CD4-positive, alpha-beta memory T cell (primary cell): ENCODE measurements around the gene PDIA2. TPM values are rescaled to one million over a fixed set of nuclear protein-coding genes. Genes with fewer than 3 reads are reported as not detected.
A peak's percentile ranks its signal among the peaks of the same experiment; 100 is the strongest.

Experiments used
- CTCF ChIA-PET: fragments of 350-600 bp; sonication (Branson Sonifier 250); formaldehyde crosslinking; loops from one replicate; lab custom pipeline; 2021; ENCODE audit warnings: inconsistent platforms; ENCODE audit not compliant: partially characterized antibody; lab: Charles Lee
- POLR2A ChIA-PET: fragments of 350-600 bp; sonication (Branson Sonifier 250); formaldehyde crosslinking; loops from one replicate; lab custom pipeline; 2021; ENCODE audit not compliant: partially characterized antibody; lab: Charles Lee
- DNase-seq, 5 donors: peaks; one replicate each; pipeline versions ENCODE4 v3.0.0 to v3.0.0-alpha.2; 2020 to 2022; ENCODE audit warnings: mixed read lengths in 1 of 5
- H3K27ac ChIP-seq: one replicate; pipeline ENCODE4 v1.7.0; 2013; ENCODE audit warnings: low read depth, low read length
- H3K27me3 ChIP-seq: 2 replicates; pipeline ENCODE4 v1.7.0; 2013; ENCODE audit warnings: mild to moderate bottlenecking, low read length, moderate library complexity; ENCODE audit not compliant: insufficient read depth
- H3K36me3 ChIP-seq: 2 replicates; pipeline ENCODE4 v1.7.0; 2013; ENCODE audit warnings: mild to moderate bottlenecking, low read length, moderate library complexity; ENCODE audit not compliant: insufficient read depth
- H3K4me1 ChIP-seq: 2 replicates; pipeline ENCODE4 v1.7.0; 2013; ENCODE audit warnings: mild to moderate bottlenecking, low read length, moderate library complexity; ENCODE audit not compliant: insufficient read depth
- H3K4me3 ChIP-seq, 2 donors: one replicate each; pipeline ENCODE4 v1.7.0; 2013; ENCODE audit warnings: low read length in 2 of 2, mild to moderate bottlenecking in 1 of 2
- H3K9me3 ChIP-seq, 2 donors: one replicate each; pipeline ENCODE4 v1.7.0; 2013; ENCODE audit warnings: low read length in 2 of 2, control low read depth in 1 of 2; ENCODE audit not compliant: control insufficient read depth in 1 of 2
- H3K27ac Mint-ChIP-seq, 7 donors: one replicate each; pipeline ENCODE4 v1.8.0; 2020 to 2021; ENCODE audit warnings: mixed read lengths in 7 of 7, mild to moderate bottlenecking in 6 of 7, inconsistent platforms in 3 of 7, moderate library complexity in 3 of 7
- H3K27me3 Mint-ChIP-seq, 2 donors: one replicate each; pipeline ENCODE4 v1.8.0; 2020 to 2021; ENCODE audit warnings: mixed read lengths in 2 of 2
- H3K36me3 Mint-ChIP-seq, 2 donors: one replicate each; pipeline ENCODE4 v1.8.0; 2020 to 2021; ENCODE audit warnings: mixed read lengths in 2 of 2, inconsistent platforms in 1 of 2, mild to moderate bottlenecking in 1 of 2
- H3K4me1 Mint-ChIP-seq, 4 donors: one replicate each; pipeline ENCODE4 v1.8.0; 2020 to 2021; ENCODE audit warnings: mixed read lengths in 4 of 4, mild to moderate bottlenecking in 1 of 4
- H3K4me3 Mint-ChIP-seq, 8 donors: one replicate each; pipeline ENCODE4 v1.8.0; 2020 to 2021; ENCODE audit warnings: mixed read lengths in 8 of 8, mild to moderate bottlenecking in 7 of 8, moderate library complexity in 6 of 8, inconsistent platforms in 3 of 8
- H3K9me3 Mint-ChIP-seq, 8 donors: one replicate each; pipeline ENCODE4 v1.8.0; 2020 to 2021; ENCODE audit warnings: mixed read lengths in 8 of 8, mild to moderate bottlenecking in 5 of 8, inconsistent platforms in 3 of 8, moderate library complexity in 1 of 8
- intact Hi-C: fragments of 100-400 bp; cut with micrococcal nuclease; formaldehyde crosslinking; loops from one replicate; pipeline ENCODE4 v1.15.1; 2023
- polyA plus RNA-seq, 2 donors: library from polyadenylated mRNA; unstranded; fragments of 300-500 nt; fragmentation: Illumina TruSeq; gene quantifications; one replicate each; pipeline ENCODE4 v1.2.3, GENCODE V29; 2021
- total RNA-seq, 2 experiments: library from RNA; stranded (reverse); gene quantifications; one replicate each; pipeline ENCODE4 v1.2.3, GENCODE V29; 2021

Gene PDIA2
- not detected for total RNA-seq
- polyA plus RNA-seq = not detected

GRCh38 chr16:283033-283805 lies at the start of gene PDIA2:
TSS of gene PDIA2 (plus strand) at chr16:283164. CDS start at chr16:283170, 6 bp downstream.
- POLR2A ChIA-PET = no interaction called here
- peaks cover 0 to 3% (median 0%) of the 10 kb centered on the region in 8 donors for H3K9me3 Mint-ChIP-seq
- Histone ChIP-seq H3K4me1 (peaks cover 10% of the 10 kb centered on the region), H3K4me3 (no peak within 1 kb of the TSS), H3K27me3 (no peaks in the 10 kb centered on the region), H3K36me3 (peaks cover 8% of the 10 kb centered on the region), H3K9me3 (no peaks in the 10 kb centered on the region), H3K27ac (no peak within 1 kb of the TSS)
- CTCF ChIA-PET = no interaction called here
- H3K4me1 Mint-ChIP-seq = peaks cover 6 to 8% (median 7%) of the 10 kb centered on the region in 4 donors
- peaks cover 0 to 4% of the 10 kb centered on the region in 2 donors for H3K27me3 Mint-ChIP-seq
- DNase-seq = no peak
- H3K27ac Mint-ChIP-seq = peak within 1 kb of the TSS in 1 of 7 donors; percentile 75
- intact Hi-C loops = no loop called here
- no peak within 1 kb of the TSS for H3K4me3 Mint-ChIP-seq
- peaks cover 11 to 13% of the 10 kb centered on the region in 2 donors for H3K36me3 Mint-ChIP-seq

GRCh38 chr16:234468-235305 lies 48.3 kb upstream of the PDIA2 start, which contains the start of gene FAM234A:
TSS of gene FAM234A (plus strand) at chr16:234821. CDS start at chr16:254414, 19,593 bp downstream.
- intact Hi-C loops = loop anchor here (1.0 to 5.0 kb wide), 4 partner anchors 18 to 136 kb away; partner anchors contain the start of genes AXIN1, MRPL28 and NPRL3
- Mint-ChIP-seq H3K4me1 (peaks cover 8 to 25% (median 16%) of the 10 kb centered on the region in 4 donors), H3K36me3 (peaks cover 0 to 11% of the 10 kb centered on the region in 2 donors), H3K27ac (peak within 1 kb of the TSS; percentile 99 to 100 (median 99)), H3K4me3 (peak within 1 kb of the TSS; percentile 90 to 97 (median 96)), H3K9me3 (no peaks in the 10 kb centered on the region), H3K27me3 (no peaks in the 10 kb centered on the region)
- Histone ChIP-seq H3K4me3 (peak within 1 kb of the TSS; percentile 69 to 91), H3K36me3 (no peaks in the 10 kb centered on the region), H3K4me1 (peaks cover 6% of the 10 kb centered on the region), H3K27ac (peak within 1 kb of the TSS; percentile 98), H3K27me3 (no peaks in the 10 kb centered on the region), H3K9me3 (no peaks in the 10 kb centered on the region)
- ChIA-PET CTCF (interaction anchor here (0.6 to 2.6 kb wide), 16 partner anchors 8 to 148 kb away, joined by 3 to 18 read pairs (median 4); partner anchors contain the start of gene AXIN1), POLR2A (interaction anchor here (0.6 to 2.3 kb wide), 17 partner anchors 8 to 196 kb away, joined by 3 to 21 read pairs (median 4); partner anchors contain the start of genes AXIN1, MRPL28, PGAP6 and POLR3K)
- DNase-seq = peak; percentile 95 to 98 (median 96)

GRCh38 chr16:239948-240277 lies 43.1 kb upstream of the PDIA2 start:
- H3K27ac Mint-ChIP-seq = peak overlapping the region in 4 of 7 donors; percentile 2 to 82 (median 38)
- no peak overlapping the region for H3K4me3 Mint-ChIP-seq
- no peaks in the 10 kb centered on the region for H3K27me3 Mint-ChIP-seq
- H3K4me1 Mint-ChIP-seq = peaks cover 12 to 28% (median 15%) of the 10 kb centered on the region in 4 donors
- POLR2A ChIA-PET = no interaction called here
- no peaks in the 10 kb centered on the region for H3K36me3 ChIP-seq
- intact Hi-C loops = no loop called here
- CTCF ChIA-PET = interaction anchor here (1.0 kb wide), 1 partner anchor 122 kb away, joined by 3 read pairs; no protein-coding TSS in a partner anchor
- no peaks in the 10 kb centered on the region for H3K9me3 ChIP-seq
- H3K9me3 Mint-ChIP-seq = no peaks in the 10 kb centered on the region
- no peak for DNase-seq
- H3K36me3 Mint-ChIP-seq = peaks cover 0 to 11% of the 10 kb centered on the region in 2 donors
- H3K4me3 ChIP-seq = no peak overlapping the region
- no peaks in the 10 kb centered on the region for H3K27me3 ChIP-seq
- peaks cover 6% of the 10 kb centered on the region for H3K4me1 ChIP-seq
- no peak overlapping the region for H3K27ac ChIP-seq

GRCh38 chr16:240559-240958 lies 42.4 kb upstream of the PDIA2 start:
- ChIA-PET CTCF (no interaction called here), POLR2A (no interaction called here)
- no peak overlapping the region for H3K27ac Mint-ChIP-seq
- H3K9me3 Mint-ChIP-seq = no peaks in the 10 kb centered on the region
- no peaks in the 10 kb centered on the region for H3K27me3 ChIP-seq
- H3K4me1 Mint-ChIP-seq = peaks cover 7 to 25% (median 13%) of the 10 kb centered on the region in 4 donors
- H3K36me3 ChIP-seq = no peaks in the 10 kb centered on the region
- no peaks in the 10 kb centered on the region for H3K27me3 Mint-ChIP-seq
- intact Hi-C loops = no loop called here
- no peak for DNase-seq
- no peak overlapping the region for H3K4me3 ChIP-seq
- peaks cover 0 to 5% of the 10 kb centered on the region in 2 donors for H3K36me3 Mint-ChIP-seq
- H3K27ac ChIP-seq = no peak overlapping the region
- peaks cover 4% of the 10 kb centered on the region for H3K4me1 ChIP-seq
- no peak overlapping the region for H3K4me3 Mint-ChIP-seq
- H3K9me3 ChIP-seq = no peaks in the 10 kb centered on the region

- Mint-ChIP-seq H3K27me3 (no peaks in the 10 kb centered on the region), H3K4me1 (peaks cover 5 to 20% (median 11%) of the 10 kb centered on the region in 4 donors), H3K9me3 (no peaks in the 10 kb centered on the region), H3K27ac (peak overlapping the region in 2 of 7 donors; percentile 47 to 53), H3K4me3 (peak overlapping the region in 1 of 8 donors; percentile 20), H3K36me3 (peaks cover 0 to 4% of the 10 kb centered on the region in 2 donors)
- Histone ChIP-seq H3K36me3 (no peaks in the 10 kb centered on the region), H3K27ac (no peak overlapping the region), H3K4me3 (no peak overlapping the region), H3K27me3 (no peaks in the 10 kb centered on the region), H3K9me3 (no peaks in the 10 kb centered on the region), H3K4me1 (no peaks in the 10 kb centered on the region)
- DNase-seq = no peak
- ChIA-PET CTCF (no interaction called here), POLR2A (interaction anchor here (0.6 kb wide), 2 partner anchors 9 to 1066 kb away, joined by 3 read pairs; no protein-coding TSS in a partner anchor)
- intact Hi-C loops = no loop called here
Measured at GRCh38 chr16:242281-242680, 40.7 kb upstream of the PDIA2 start.

GRCh38 chr16:243348-243747 lies 39.6 kb upstream of the PDIA2 start:
- H3K27me3 Mint-ChIP-seq = no peaks in the 10 kb centered on the region
- H3K27ac Mint-ChIP-seq = peak overlapping the region in 2 of 7 donors; percentile 37 to 68
- H3K27ac ChIP-seq = no peak overlapping the region
- intact Hi-C loops = no loop called here
- H3K4me3 Mint-ChIP-seq = no peak overlapping the region
- H3K4me1 ChIP-seq = no peaks in the 10 kb centered on the region
- peaks cover 0 to 4% of the 10 kb centered on the region in 2 donors for H3K36me3 Mint-ChIP-seq
- no peak overlapping the region for H3K4me3 ChIP-seq
- no peaks in the 10 kb centered on the region for H3K9me3 Mint-ChIP-seq
- CTCF ChIA-PET = no interaction called here
- H3K4me1 Mint-ChIP-seq = peaks cover 5 to 19% (median 13%) of the 10 kb centered on the region in 4 donors
- no peak for DNase-seq
- no peaks in the 10 kb centered on the region for H3K36me3 ChIP-seq
- H3K27me3 ChIP-seq = no peaks in the 10 kb centered on the region
- POLR2A ChIA-PET = interaction anchor here (0.7 kb wide), 1 partner anchor 70 kb away, joined by 3 read pairs; no protein-coding TSS in a partner anchor
- H3K9me3 ChIP-seq = no peaks in the 10 kb centered on the region
